HK-2 (cell line): ENCODE results near the gene TP53TG3F.
"Not testable (repeated sequence)": the region's sequence is repeated elsewhere in the genome, so short reads cannot be mapped to it uniquely, and the experiment has no call there.

Experiments
- DNase-seq: peaks from one replicate; pipeline ENCODE4 v3.0.0-alpha.2; 2018; ENCODE audit not compliant: unreplicated experiment

TP53TG3F gene

GRCh38 chr16:33459312-33459711, at the start of gene TP53TG3F:
Gene TP53TG3F, plus strand, starts transcription at chr16:33459612. Its CDS starts 68 bp downstream, at chr16:33459680.
- DNase-seq: not testable (repeated sequence)

- DNase-seq: not testable (repeated sequence)
Measured at GRCh38 chr16:33491611-33492010, 32.2 kb downstream of the TP53TG3F start.

- not testable (repeated sequence) for DNase-seq
Measured at GRCh38 chr16:33507231-33507630, 47.8 kb downstream of the TP53TG3F start.

- not testable (repeated sequence) for DNase-seq
Measured at GRCh38 chr16:33509070-33509469, 49.7 kb downstream of the TP53TG3F start.

- not testable (repeated sequence) for DNase-seq
Measured at GRCh38 chr16:33509906-33510305, 50.5 kb downstream of the TP53TG3F start.
